Ascending aorta (tissue), 2 donors: ENCODE data around the gene TACSTD2. TPM values are rescaled to one million over a fixed set of nuclear protein-coding genes. Genes with fewer than 3 reads are reported as not detected.

Experiments used
- DNase-seq, 2 donors: peaks; one replicate each; pipeline ENCODE4 v3.0.0-alpha.2; 2019; ENCODE audit warnings: low spot score in 2 of 2
- H3K27ac ChIP-seq, 2 donors: fragments of 200-600 bp; sonication (generic); one replicate each; pipeline ENCODE4 v1.5.1; 2016 to 2017; ENCODE audit warnings: mild to moderate bottlenecking in 1 of 2
- H3K27me3 ChIP-seq: fragments of 200-600 bp; sonication (generic); one replicate; pipeline ENCODE4 v1.5.1; 2017
- H3K36me3 ChIP-seq, 2 donors: fragments of 200-600 bp; sonication (generic); one replicate each; pipeline ENCODE4 v1.5.1; 2016
- H3K4me1 ChIP-seq, 2 donors: fragments of 200-600 bp; sonication (generic); one replicate each; pipeline ENCODE4 v1.5.1; 2016 to 2017; ENCODE audit warnings: mild to moderate bottlenecking in 1 of 2
- H3K4me3 ChIP-seq, 2 donors: fragments of 200-600 bp; sonication (generic); one replicate each; pipeline ENCODE4 v1.5.1; 2016 to 2017; ENCODE audit warnings: mild to moderate bottlenecking in 1 of 2
- H3K9me3 ChIP-seq, 2 donors: fragments of 200-600 bp; sonication (generic); one replicate each; pipeline ENCODE4 v1.5.1; 2016
- CTCF ChIP-seq, 3 experiments: fragments of 200-600 bp in 2 of 3; fragments of 450-650 bp in 1 of 3; sonication (generic) in 2 of 3; IDR thresholded peaks; one replicate each; pipeline ENCODE4 v1.5.1; 2016 to 2019; ENCODE audit warnings: antibody characterized with exemption in 3 of 3, mild to moderate bottlenecking in 1 of 3, moderate library complexity in 1 of 3
- intact Hi-C: fragments of 100-400 bp; cut with DNase I; formaldehyde crosslinking; loops from one replicate; pipeline ENCODE4 v1.15.1; 2023
- total RNA-seq: library from RNA; depleted of rRNA; stranded (reverse); fragments of >200 nt; gene quantifications from one replicate; pipeline ENCODE4 v1.1.0, GENCODE V29; 2016

TACSTD2 gene
- total RNA-seq, 1 donor from 2014 or later: 1.3 TPM

GRCh38 chr1:58571616-58572015 is 5.4 kb downstream of the TACSTD2 start:
- intact Hi-C loops: no loop called here

DNA sequence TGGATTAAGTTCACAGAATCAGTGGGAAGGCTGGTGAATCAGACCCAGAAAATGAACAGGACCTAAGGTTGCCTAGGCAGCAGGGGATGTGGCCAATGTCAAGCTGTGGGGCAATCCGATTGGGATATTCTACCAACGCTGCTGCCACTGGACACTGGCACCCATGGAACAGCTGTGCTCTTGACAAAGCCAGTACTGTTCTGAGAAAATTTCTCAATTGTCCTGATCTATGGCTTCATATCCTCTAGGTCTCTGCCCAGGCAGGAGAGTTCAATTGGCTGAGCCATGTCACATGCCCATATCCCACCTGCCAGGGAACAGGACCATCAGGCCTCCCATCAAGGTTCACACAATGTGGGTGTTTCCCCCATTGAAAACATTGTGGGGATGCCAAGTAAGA is 6.2 kb downstream of the TACSTD2 start:
- H3K27me3 ChIP-seq: no peaks in the 10 kb centered on the region
- no peaks in the 10 kb centered on the region for H3K4me1 ChIP-seq
- intact Hi-C loops: no loop called here

More at GRCh38 chr1:58571616-58572015, 5.4 kb downstream of the TACSTD2 start:
- no peak for TF ChIP-seq CTCF (IDR thresholded peaks at IDR 0.05)
- Histone ChIP-seq H3K4me1 (peaks cover 5 to 6% of the 10 kb centered on the region in 2 donors), H3K36me3 (no peaks in the 10 kb centered on the region), H3K4me3 (no peak overlapping the region), H3K27me3 (no peaks in the 10 kb centered on the region), H3K27ac (no peak overlapping the region), H3K9me3 (no peaks in the 10 kb centered on the region)
- DNase-seq: no peak

DNA sequence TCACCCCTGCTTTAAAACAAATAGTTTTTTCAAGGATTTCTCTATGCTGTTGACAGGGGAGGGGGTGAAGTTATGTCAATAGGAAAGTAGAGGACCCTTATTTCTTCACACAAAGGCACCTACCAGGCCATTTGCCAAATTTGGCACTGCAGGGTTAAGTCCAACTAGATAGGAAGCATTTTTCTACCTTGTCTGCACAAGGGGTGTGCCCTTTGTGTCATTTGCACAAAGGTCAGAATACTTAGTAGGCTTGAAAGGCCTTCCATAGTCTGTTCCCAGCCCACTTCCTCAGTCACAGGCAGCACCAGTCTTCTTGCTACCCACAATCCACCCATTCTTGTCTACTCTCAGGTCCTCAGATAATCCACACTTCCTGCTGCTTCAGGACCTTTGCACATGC is 7.0 kb downstream of the TACSTD2 start:
- Histone ChIP-seq H3K27ac (no peak overlapping the region), H3K36me3 (no peaks in the 10 kb centered on the region), H3K27me3 (no peaks in the 10 kb centered on the region), H3K4me1 (no peaks in the 10 kb centered on the region), H3K4me3 (no peak overlapping the region), H3K9me3 (no peaks in the 10 kb centered on the region)
- no peak for DNase-seq
- intact Hi-C loops: no loop called here
- no peak for TF ChIP-seq CTCF (IDR thresholded peaks at IDR 0.05)

More for the DNA sequence above, 6.2 kb downstream of the TACSTD2 start:
- no peak overlapping the region for H3K27ac ChIP-seq
- no peaks in the 10 kb centered on the region for H3K9me3 ChIP-seq
- TF ChIP-seq CTCF (IDR thresholded peaks at IDR 0.05): no peak
- H3K4me3 ChIP-seq: no peak overlapping the region
- H3K36me3 ChIP-seq: no peaks in the 10 kb centered on the region
- DNase-seq: no peak

DNA sequence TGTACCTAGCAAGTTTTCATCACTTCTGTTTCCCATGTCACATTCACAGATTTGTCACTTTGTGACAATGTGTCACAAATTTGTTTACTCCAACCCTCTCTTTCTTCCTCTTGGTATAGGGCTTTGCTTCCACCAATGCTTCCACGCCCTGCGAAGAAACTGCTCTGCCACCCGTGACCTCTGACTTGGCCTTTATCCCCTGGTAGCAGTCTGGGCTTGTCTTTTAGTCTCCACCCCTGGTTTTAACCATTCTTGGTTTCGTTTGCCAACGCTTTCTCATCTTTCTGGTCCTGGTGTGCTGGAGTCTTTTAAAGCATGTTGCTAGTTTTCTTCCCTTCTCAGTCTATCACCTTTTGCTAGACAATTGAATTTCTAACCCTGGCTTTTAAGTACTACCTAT is 8.1 kb downstream of the TACSTD2 start:
- Histone ChIP-seq H3K4me1 (no peaks in the 10 kb centered on the region), H3K27me3 (no peaks in the 10 kb centered on the region), H3K27ac (no peak overlapping the region), H3K36me3 (no peaks in the 10 kb centered on the region), H3K9me3 (no peaks in the 10 kb centered on the region), H3K4me3 (no peak overlapping the region)
- DNase-seq: no peak
- intact Hi-C loops: loop anchor here (5.0 kb wide), 1 partner anchor 83 kb away; no protein-coding TSS in a partner anchor
- no peak for TF ChIP-seq CTCF (IDR thresholded peaks at IDR 0.05)

DNA sequence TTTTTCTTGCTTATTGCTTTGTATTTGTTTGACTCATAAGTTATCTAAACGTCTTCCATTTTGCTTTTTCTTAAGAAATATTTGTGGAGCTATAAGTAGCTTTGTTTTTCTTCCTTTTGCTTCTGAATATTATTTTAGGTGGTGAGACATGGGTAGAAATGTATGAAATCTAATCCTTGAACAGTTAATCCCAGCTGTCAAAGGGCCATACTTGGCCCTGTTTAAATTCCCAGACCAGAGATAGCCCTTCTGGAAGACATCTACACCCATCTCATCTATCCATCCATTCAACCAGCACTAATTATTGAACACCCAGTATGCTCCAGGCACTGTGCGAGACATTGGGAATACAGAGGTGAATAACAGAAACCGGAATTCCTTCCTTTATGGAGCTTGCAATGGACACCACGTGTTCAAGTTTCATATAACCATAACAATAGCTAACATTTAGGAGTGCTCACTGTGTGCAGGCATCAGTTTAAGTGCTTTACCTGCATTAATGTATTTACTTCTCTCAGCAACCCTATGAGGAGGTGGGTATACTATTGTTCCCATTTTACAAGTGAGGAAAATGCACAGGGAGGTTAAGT is 8.7 kb downstream of the TACSTD2 start:
- no peak for DNase-seq
- intact Hi-C loops: loop anchor here (5.0 kb wide), 1 partner anchor 84 kb away; no protein-coding TSS in a partner anchor
- no peak for TF ChIP-seq CTCF (IDR thresholded peaks at IDR 0.05)
- H3K27ac ChIP-seq: no peak overlapping the region
- no peak overlapping the region for H3K4me3 ChIP-seq
- H3K9me3 ChIP-seq: no peaks in the 10 kb centered on the region
- no peaks in the 10 kb centered on the region for H3K4me1 ChIP-seq
- H3K36me3 ChIP-seq: no peaks in the 10 kb centered on the region
- H3K27me3 ChIP-seq: no peaks in the 10 kb centered on the region
